CD4-positive, alpha-beta T cell treated with Interleukin-1 beta for 1 hour (primary cell): ENCODE results near the gene NDUFAF2.

Source experiments
- DNase-seq, 2 donors: peaks; one replicate each; pipeline ENCODE4 v3.0.0-alpha.2; 2020 to 2022

NDUFAF2 gene

GRCh38 chr5:61137835-61138234, 192.8 kb downstream of the NDUFAF2 start:
- no peak for DNase-seq

- no peak for DNase-seq
These were observed 194.3 kb downstream of the NDUFAF2 start for GRCh38 chr5:61139094-61139873.

GRCh38 chr5:61139931-61140330, 194.9 kb downstream of the NDUFAF2 start:
- DNase-seq: no peak

- no peak for DNase-seq
These were observed 196.8 kb downstream of the NDUFAF2 start for GRCh38 chr5:61141801-61142200.

GRCh38 chr5:61142391-61142790, 197.4 kb downstream of the NDUFAF2 start:
- no peak for DNase-seq

GRCh38 chr5:61142811-61143210, 197.8 kb downstream of the NDUFAF2 start:
- no peak for DNase-seq

- DNase-seq: no peak
These were observed 203.5 kb downstream of the NDUFAF2 start for GRCh38 chr5:61148515-61148914.

- no peak for DNase-seq
These were observed 206.9 kb downstream of the NDUFAF2 start for GRCh38 chr5:61151893-61152292.

GRCh38 chr5:61159070-61159469, 214.1 kb downstream of the NDUFAF2 start:
- no peak for DNase-seq

GRCh38 chr5:61159836-61160235, 214.8 kb downstream of the NDUFAF2 start:
- DNase-seq: no peak

GRCh38 chr5:61160497-61160896, 215.5 kb downstream of the NDUFAF2 start:
- no peak for DNase-seq

- peak; percentile 78 to 85 for DNase-seq
These were observed 217.2 kb downstream of the NDUFAF2 start, which contains the start of gene SMIM15 for GRCh38 chr5:61162010-61162831. Gene SMIM15, minus strand, starts transcription at chr5:61162468. Its CDS starts 2,297 bp downstream, at chr5:61160171.

- DNase-seq: no peak
These were observed 218.0 kb downstream of the NDUFAF2 start for GRCh38 chr5:61162832-61163567.

GRCh38 chr5:61163905-61164304, 218.9 kb downstream of the NDUFAF2 start:
- no peak for DNase-seq

- DNase-seq: no peak
These were observed 222.4 kb downstream of the NDUFAF2 start for GRCh38 chr5:61167382-61167781.

- DNase-seq: no peak
These were observed 223.9 kb downstream of the NDUFAF2 start for GRCh38 chr5:61168951-61169350.

GRCh38 chr5:61171479-61171878, 226.5 kb downstream of the NDUFAF2 start:
- no peak for DNase-seq

- no peak for DNase-seq
These were observed 231.6 kb downstream of the NDUFAF2 start for GRCh38 chr5:61176631-61177030.

GRCh38 chr5:61177070-61177469, 232.1 kb downstream of the NDUFAF2 start:
- DNase-seq: no peak

GRCh38 chr5:61177716-61178115, 232.7 kb downstream of the NDUFAF2 start:
- no peak for DNase-seq

- no peak for DNase-seq
These were observed 233.7 kb downstream of the NDUFAF2 start for GRCh38 chr5:61178702-61179101.

- DNase-seq: no peak
These were observed 235.9 kb downstream of the NDUFAF2 start for GRCh38 chr5:61180886-61181285.

GRCh38 chr5:61182449-61182848, 237.4 kb downstream of the NDUFAF2 start:
- DNase-seq: no peak
